Measurements from ENCODE around the gene RBM47. TPM values are rescaled to one million over a fixed set of nuclear protein-coding genes. Genes with fewer than 3 reads are reported as not detected.
A peak's percentile ranks its signal among the peaks of the same experiment; 100 is the strongest.

The RBM47 gene
- polyA plus RNA-seq, 3 donors: 79.5 to 101 (median 92.8) TPM

DNA sequence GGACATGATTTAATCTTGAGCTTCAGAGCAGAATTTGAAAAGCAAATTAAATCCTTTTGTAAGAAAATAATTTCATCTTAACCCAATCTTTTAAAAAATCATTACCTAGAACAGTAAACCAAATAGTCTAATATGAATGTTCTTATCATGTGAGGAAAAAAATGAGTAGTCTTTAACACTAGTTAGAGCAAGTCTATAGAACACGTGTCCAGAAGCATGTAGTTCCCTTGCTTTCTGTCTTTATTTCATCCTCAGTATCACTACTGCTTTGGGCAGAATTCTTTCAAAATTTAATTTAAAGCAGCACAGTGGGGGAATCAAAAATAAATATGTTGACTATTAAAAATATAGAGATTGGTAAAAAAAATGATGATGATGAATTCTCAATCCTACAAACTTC lies 2.1 kb downstream of the RBM47 start:
- Histone ChIP-seq H4K20me1 (ENCODE audit: insufficient read depth, low read length) (peaks cover 45% of the 10 kb centered on the region), H3K4me2 (replicated peaks; ENCODE audit: extremely low read depth, low read length, poor library complexity, severe bottlenecking) (peak overlapping the region; percentile 92), H3K4me3 (replicated peaks in 1 of 3; ENCODE audit: low read depth in 2 of 3, low read length in 3 of 3) (peak overlapping the region; percentile 22 to 99 (median 97)), H3K27ac (ENCODE audit: low read depth in 1 of 2, low read length in 2 of 2) (peak overlapping the region in 1 of 2 donors; percentile 43), H3K36me3 (replicated peaks in 1 of 2; ENCODE audit: control insufficient read depth in 1 of 2, insufficient read depth in 2 of 2, low read length in 2 of 2) (peaks cover 14 to 19% of the 10 kb centered on the region in 2 donors), H3K79me2 (ENCODE audit: insufficient read depth, low read length) (peaks cover 82% of the 10 kb centered on the region), H3K9ac (ENCODE audit: insufficient read depth, low read length, poor library complexity, severe bottlenecking) (peak overlapping the region; percentile 28), H3K9me3 (replicated peaks in 1 of 2; ENCODE audit: control insufficient read depth in 1 of 2, insufficient read depth in 1 of 2, low read length in 2 of 2) (no peaks in the 10 kb centered on the region), H2AFZ (ENCODE audit: insufficient read depth, low read depth, low read length, poor library complexity, severe bottlenecking) (no peak overlapping the region), H3K4me1 (ENCODE audit: control insufficient read depth in 1 of 2, insufficient read depth in 2 of 2, low read length in 2 of 2) (peaks cover 72 to 91% of the 10 kb centered on the region in 2 donors), H3K27me3 (ENCODE audit: control insufficient read depth in 2 of 2, insufficient read depth in 2 of 2, low read length in 2 of 2) (no peaks in the 10 kb centered on the region)
- no CpG with 5 or more reads among the region's 1 CpG for WGBS (ENCODE audit: insufficient coverage)
- no peaks in the 10 kb centered on the region for H3K9me3 Mint-ChIP-seq
- TF ChIP-seq, protein P1, sequence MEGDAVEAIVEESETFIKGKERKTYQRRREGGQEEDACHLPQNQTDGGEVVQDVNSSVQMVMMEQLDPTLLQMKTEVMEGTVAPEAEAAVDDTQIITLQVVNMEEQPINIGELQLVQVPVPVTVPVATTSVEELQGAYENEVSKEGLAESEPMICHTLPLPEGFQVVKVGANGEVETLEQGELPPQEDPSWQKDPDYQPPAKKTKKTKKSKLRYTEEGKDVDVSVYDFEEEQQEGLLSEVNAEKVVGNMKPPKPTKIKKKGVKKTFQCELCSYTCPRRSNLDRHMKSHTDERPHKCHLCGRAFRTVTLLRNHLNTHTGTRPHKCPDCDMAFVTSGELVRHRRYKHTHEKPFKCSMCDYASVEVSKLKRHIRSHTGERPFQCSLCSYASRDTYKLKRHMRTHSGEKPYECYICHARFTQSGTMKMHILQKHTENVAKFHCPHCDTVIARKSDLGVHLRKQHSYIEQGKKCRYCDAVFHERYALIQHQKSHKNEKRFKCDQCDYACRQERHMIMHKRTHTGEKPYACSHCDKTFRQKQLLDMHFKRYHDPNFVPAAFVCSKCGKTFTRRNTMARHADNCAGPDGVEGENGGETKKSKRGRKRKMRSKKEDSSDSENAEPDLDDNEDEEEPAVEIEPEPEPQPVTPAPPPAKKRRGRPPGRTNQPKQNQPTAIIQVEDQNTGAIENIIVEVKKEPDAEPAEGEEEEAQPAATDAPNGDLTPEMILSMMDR (IDR thresholded peaks at IDR 0.05): no peak
- intact Hi-C loops (cut with micrococcal nuclease): loop anchor here (5.0 to 10.0 kb wide), 4 partner anchors 53 to 573 kb away; partner anchors contain the start of gene N4BP2 (in 1 of the 2)
- H3K36me3 Mint-ChIP-seq: peaks cover 48 to 54% of the 10 kb centered on the region in 2 donors
- no peak for DNase-seq
- H3K4me1 Mint-ChIP-seq: peaks cover 74% of the 10 kb centered on the region
- peak overlapping the region in 5 of 7 donors; percentile 68 to 99 (median 78) for H3K27ac Mint-ChIP-seq
- H3K4me3 Mint-ChIP-seq: peak overlapping the region; percentile 98 to 100
- H3K27me3 Mint-ChIP-seq (ENCODE audit: low read depth in 3 of 3): peaks cover 0 to 3% (median 0%) of the 10 kb centered on the region in 3 donors

DNA sequence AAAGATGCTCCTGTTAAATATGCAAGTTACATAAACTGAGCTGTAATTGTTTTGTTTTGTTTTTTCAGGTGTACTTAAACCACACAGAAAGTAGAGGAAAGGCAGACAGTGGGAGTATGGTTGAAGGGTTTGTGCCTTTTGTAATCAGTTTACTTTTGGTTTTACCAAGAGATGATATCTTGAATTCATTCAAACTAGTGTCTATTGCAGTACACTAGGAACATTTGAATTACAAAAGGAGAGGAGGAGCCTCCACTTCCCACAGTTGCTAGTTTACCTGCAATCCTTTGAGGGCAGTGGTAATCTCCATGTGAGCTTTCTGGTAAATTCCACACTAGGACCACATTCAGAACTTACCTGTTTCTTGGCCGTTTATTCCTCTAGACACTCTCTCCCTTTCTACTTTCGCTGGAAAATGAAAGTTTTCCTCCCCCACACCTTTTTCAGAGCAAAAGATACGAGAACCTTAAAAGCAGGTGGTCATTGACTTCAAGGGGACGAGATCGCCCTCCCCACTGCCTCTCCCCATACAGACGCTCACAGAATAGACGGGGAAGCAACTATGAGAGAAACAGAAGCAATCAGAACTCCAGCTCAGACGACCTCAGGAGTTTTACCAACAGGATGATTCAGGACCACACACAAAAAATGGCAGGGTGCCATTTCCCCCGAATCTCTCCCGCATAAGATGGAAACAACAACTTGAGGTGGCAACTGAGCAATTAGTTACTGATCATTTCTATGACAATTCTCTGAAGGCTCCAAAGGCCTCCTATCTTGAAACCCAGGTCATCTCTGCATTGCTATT lies 3.3 kb downstream of the RBM47 start:
- peak overlapping the region; percentile 28 for H3K9ac ChIP-seq (ENCODE audit: insufficient read depth, low read length, poor library complexity, severe bottlenecking)

More for the DNA sequence above, 3.3 kb downstream of the RBM47 start:
- H3K36me3 ChIP-seq (replicated peaks in 1 of 2; ENCODE audit: control insufficient read depth in 1 of 2, insufficient read depth in 2 of 2, low read length in 2 of 2): peaks cover 14 to 19% of the 10 kb centered on the region in 2 donors
- peak overlapping the region; percentile 98 to 100 for H3K4me3 Mint-ChIP-seq
- peaks cover 71 to 90% of the 10 kb centered on the region in 2 donors for H3K4me1 ChIP-seq (ENCODE audit: control insufficient read depth in 1 of 2, insufficient read depth in 2 of 2, low read length in 2 of 2)
- WGBS (ENCODE audit: insufficient coverage): 38% methylated on average over 3 of the region's 10 CpGs
- H3K4me2 ChIP-seq (replicated peaks; ENCODE audit: extremely low read depth, low read length, poor library complexity, severe bottlenecking): peak overlapping the region; percentile 92
- peaks cover 75% of the 10 kb centered on the region for H3K4me1 Mint-ChIP-seq
- H3K9me3 ChIP-seq (replicated peaks in 1 of 2; ENCODE audit: control insufficient read depth in 1 of 2, insufficient read depth in 1 of 2, low read length in 2 of 2): no peaks in the 10 kb centered on the region
- H2AFZ ChIP-seq (ENCODE audit: insufficient read depth, low read depth, low read length, poor library complexity, severe bottlenecking): no peak overlapping the region
- TF ChIP-seq, protein P1 (IDR thresholded peaks at IDR 0.05): no peak
- H4K20me1 ChIP-seq (ENCODE audit: insufficient read depth, low read length): peaks cover 45% of the 10 kb centered on the region
- peak overlapping the region; percentile 77 to 99 (median 83) for H3K27ac Mint-ChIP-seq
- peaks cover 87% of the 10 kb centered on the region for H3K79me2 ChIP-seq (ENCODE audit: insufficient read depth, low read length)
- no peaks in the 10 kb centered on the region for H3K27me3 ChIP-seq (ENCODE audit: control insufficient read depth in 2 of 2, insufficient read depth in 2 of 2, low read length in 2 of 2)
- intact Hi-C loops (cut with micrococcal nuclease): loop anchor here (5.0 to 10.0 kb wide), 4 partner anchors 52 to 572 kb away; partner anchors contain the start of gene N4BP2 (in 1 of the 2)
- peak in 2 of 3 donors; percentile 59 to 72 for DNase-seq
- H3K27ac ChIP-seq (ENCODE audit: low read depth in 1 of 2, low read length in 2 of 2): peak overlapping the region in 1 of 2 donors; percentile 43
- H3K36me3 Mint-ChIP-seq: peaks cover 53 to 62% of the 10 kb centered on the region in 2 donors
- peaks cover 0 to 3% (median 0%) of the 10 kb centered on the region in 3 donors for H3K27me3 Mint-ChIP-seq (ENCODE audit: low read depth in 3 of 3)
- H3K9me3 Mint-ChIP-seq: peaks cover 0 to 5% (median 0%) of the 10 kb centered on the region in 7 donors
- H3K4me3 ChIP-seq (replicated peaks in 1 of 3; ENCODE audit: low read depth in 2 of 3, low read length in 3 of 3): peak overlapping the region; percentile 22 to 97 (median 33)

Measured in CD14-positive monocyte (primary cell).